ENCODE results near the gene MAP3K20. TPM values are rescaled to one million over a fixed set of nuclear protein-coding genes. Genes with fewer than 3 reads are reported as not detected.

Gene MAP3K20
- total and polyA plus RNA-seq, 2 of the 8 experiments (the other 6 are each of a cell fraction or from before 2014, with no cell fraction given), result 3.1 to 11.1 TPM

DNA sequence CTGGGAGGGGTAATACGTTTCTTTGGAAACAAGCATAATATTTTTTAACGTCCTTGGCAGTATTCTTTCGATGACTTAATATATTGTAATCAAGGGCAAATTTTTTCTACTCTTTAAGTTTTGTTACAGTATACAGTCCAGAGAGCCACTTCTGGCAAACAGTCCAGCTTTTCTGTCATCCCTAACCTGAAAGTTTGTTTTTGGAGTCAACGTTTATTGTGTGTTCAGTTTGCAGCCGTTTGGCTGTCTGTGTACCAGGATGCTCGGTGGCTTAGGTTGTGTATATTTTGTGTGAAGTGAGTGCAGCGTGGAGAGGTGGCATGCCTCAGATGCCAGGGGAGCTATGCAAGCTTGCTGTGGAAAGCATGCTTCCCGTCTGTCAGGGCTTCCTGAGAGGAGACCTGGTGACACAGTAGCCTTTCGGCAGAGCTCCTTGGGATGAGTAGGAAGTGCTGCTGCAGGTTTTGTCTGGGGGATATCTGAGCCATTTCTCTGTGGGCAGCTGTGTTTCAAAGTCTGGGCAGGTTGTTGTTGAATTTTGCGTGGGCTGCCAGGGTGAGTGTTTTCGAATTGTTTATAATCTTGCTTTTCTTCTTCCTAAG, 14.7 kb downstream of the MAP3K20 start (continued):
- TF ChIP-seq, protein P1, sequence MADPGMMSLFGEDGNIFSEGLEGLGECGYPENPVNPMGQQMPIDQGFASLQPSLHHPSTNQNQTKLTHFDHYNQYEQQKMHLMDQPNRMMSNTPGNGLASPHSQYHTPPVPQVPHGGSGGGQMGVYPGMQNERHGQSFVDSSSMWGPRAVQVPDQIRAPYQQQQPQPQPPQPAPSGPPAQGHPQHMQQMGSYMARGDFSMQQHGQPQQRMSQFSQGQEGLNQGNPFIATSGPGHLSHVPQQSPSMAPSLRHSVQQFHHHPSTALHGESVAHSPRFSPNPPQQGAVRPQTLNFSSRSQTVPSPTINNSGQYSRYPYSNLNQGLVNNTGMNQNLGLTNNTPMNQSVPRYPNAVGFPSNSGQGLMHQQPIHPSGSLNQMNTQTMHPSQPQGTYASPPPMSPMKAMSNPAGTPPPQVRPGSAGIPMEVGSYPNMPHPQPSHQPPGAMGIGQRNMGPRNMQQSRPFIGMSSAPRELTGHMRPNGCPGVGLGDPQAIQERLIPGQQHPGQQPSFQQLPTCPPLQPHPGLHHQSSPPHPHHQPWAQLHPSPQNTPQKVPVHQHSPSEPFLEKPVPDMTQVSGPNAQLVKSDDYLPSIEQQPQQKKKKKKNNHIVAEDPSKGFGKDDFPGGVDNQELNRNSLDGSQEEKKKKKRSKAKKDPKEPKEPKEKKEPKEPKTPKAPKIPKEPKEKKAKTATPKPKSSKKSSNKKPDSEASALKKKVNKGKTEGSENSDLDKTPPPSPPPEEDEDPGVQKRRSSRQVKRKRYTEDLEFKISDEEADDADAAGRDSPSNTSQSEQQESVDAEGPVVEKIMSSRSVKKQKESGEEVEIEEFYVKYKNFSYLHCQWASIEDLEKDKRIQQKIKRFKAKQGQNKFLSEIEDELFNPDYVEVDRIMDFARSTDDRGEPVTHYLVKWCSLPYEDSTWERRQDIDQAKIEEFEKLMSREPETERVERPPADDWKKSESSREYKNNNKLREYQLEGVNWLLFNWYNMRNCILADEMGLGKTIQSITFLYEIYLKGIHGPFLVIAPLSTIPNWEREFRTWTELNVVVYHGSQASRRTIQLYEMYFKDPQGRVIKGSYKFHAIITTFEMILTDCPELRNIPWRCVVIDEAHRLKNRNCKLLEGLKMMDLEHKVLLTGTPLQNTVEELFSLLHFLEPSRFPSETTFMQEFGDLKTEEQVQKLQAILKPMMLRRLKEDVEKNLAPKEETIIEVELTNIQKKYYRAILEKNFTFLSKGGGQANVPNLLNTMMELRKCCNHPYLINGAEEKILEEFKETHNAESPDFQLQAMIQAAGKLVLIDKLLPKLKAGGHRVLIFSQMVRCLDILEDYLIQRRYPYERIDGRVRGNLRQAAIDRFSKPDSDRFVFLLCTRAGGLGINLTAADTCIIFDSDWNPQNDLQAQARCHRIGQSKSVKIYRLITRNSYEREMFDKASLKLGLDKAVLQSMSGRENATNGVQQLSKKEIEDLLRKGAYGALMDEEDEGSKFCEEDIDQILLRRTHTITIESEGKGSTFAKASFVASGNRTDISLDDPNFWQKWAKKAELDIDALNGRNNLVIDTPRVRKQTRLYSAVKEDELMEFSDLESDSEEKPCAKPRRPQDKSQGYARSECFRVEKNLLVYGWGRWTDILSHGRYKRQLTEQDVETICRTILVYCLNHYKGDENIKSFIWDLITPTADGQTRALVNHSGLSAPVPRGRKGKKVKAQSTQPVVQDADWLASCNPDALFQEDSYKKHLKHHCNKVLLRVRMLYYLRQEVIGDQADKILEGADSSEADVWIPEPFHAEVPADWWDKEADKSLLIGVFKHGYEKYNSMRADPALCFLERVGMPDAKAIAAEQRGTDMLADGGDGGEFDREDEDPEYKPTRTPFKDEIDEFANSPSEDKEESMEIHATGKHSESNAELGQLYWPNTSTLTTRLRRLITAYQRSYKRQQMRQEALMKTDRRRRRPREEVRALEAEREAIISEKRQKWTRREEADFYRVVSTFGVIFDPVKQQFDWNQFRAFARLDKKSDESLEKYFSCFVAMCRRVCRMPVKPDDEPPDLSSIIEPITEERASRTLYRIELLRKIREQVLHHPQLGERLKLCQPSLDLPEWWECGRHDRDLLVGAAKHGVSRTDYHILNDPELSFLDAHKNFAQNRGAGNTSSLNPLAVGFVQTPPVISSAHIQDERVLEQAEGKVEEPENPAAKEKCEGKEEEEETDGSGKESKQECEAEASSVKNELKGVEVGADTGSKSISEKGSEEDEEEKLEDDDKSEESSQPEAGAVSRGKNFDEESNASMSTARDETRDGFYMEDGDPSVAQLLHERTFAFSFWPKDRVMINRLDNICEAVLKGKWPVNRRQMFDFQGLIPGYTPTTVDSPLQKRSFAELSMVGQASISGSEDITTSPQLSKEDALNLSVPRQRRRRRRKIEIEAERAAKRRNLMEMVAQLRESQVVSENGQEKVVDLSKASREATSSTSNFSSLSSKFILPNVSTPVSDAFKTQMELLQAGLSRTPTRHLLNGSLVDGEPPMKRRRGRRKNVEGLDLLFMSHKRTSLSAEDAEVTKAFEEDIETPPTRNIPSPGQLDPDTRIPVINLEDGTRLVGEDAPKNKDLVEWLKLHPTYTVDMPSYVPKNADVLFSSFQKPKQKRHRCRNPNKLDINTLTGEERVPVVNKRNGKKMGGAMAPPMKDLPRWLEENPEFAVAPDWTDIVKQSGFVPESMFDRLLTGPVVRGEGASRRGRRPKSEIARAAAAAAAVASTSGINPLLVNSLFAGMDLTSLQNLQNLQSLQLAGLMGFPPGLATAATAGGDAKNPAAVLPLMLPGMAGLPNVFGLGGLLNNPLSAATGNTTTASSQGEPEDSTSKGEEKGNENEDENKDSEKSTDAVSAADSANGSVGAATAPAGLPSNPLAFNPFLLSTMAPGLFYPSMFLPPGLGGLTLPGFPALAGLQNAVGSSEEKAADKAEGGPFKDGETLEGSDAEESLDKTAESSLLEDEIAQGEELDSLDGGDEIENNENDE (IDR thresholded peaks at IDR 0.05; ENCODE audit: insufficient replicate concordance, low read length), result no peak
- TF ChIP-seq KDM5A (IDR thresholded peaks at IDR 0.05; ENCODE audit: low read length) (no peak), SP4 (IDR thresholded peaks at IDR 0.05; ENCODE audit: low read length) (no peak), GTF2F1 (IDR thresholded peaks at IDR 0.05; ENCODE audit: borderline replicate concordance, low read depth, low read length) (no peak), HDAC2 (IDR thresholded peaks at IDR 0.05; ENCODE audit: borderline replicate concordance in 1 of 2, low read depth in 2 of 2, low read length in 2 of 2) (no peak), PHF8 (conservative IDR thresholded peaks at IDR 0.05; ENCODE audit: low read depth, low read length) (no peak), SAP30 (IDR thresholded peaks at IDR 0.05; ENCODE audit: insufficient read depth, insufficient replicate concordance, low read length) (no peak), RNF2 (IDR thresholded peaks at IDR 0.05; ENCODE audit: borderline replicate concordance, low read depth, low read length, missing control alignments, poor library complexity, severe bottlenecking) (no peak)

Measured in H1 (cell line).